GM23338 (cell line): ENCODE measurements around the gene PLCL1. TPM values are rescaled to one million over a fixed set of nuclear protein-coding genes. Genes with fewer than 3 reads are reported as not detected.

Source experiments
- ATAC-seq: fragments of 200-7000 bp; cut with Tn5 transposase; 3 replicates; pipeline ENCODE4 v1.9.1; 2020
- DNase-seq: peaks from one replicate; pipeline ENCODE4 v3.0.0-alpha.2; 2015; ENCODE audit warnings: low spot score
- H2AFZ ChIP-seq: fragments of 200-600 bp; sonication (generic); 2 replicates; pipeline ENCODE4 v1.8.0; 2016; ENCODE audit warnings: antibody characterized with exemption, mild to moderate bottlenecking, moderate library complexity
- H3F3A ChIP-seq: fragments of 200-600 bp; sonication (generic); replicated peaks from 2 replicates; pipeline ENCODE4 v1.8.0; 2017; ENCODE audit warnings: antibody characterized with exemption, mixed run types, low read depth
- H3K27ac ChIP-seq: fragments of 200-600 bp; sonication (generic); 2 replicates; pipeline ENCODE4 v1.6.1; 2016; ENCODE audit warnings: low read depth
- H3K27me3 ChIP-seq: fragments of 200-600 bp; sonication (generic); 2 replicates; pipeline ENCODE4 v1.8.0; 2016; ENCODE audit warnings: mild to moderate bottlenecking, mixed run types, moderate library complexity; ENCODE audit not compliant: insufficient read depth
- H3K36me3 ChIP-seq: fragments of 200-600 bp; sonication (generic); 2 replicates; pipeline ENCODE4 v1.8.0; 2016; ENCODE audit warnings: mild to moderate bottlenecking; ENCODE audit not compliant: insufficient read depth
- H3K4me1 ChIP-seq: fragments of 200-600 bp; sonication (generic); 2 replicates; pipeline ENCODE4 v1.8.0; 2016; ENCODE audit warnings: mild to moderate bottlenecking, moderate library complexity; ENCODE audit not compliant: insufficient read depth
- H3K4me2 ChIP-seq: fragments of 200-600 bp; sonication (generic); 2 replicates; pipeline ENCODE4 v1.7.1; 2017; ENCODE audit warnings: mixed run types
- H3K4me3 ChIP-seq: fragments of 200-600 bp; sonication (generic); 2 replicates; pipeline ENCODE4 v1.6.1; 2016; ENCODE audit warnings: mixed run types
- H3K79me2 ChIP-seq: fragments of 200-600 bp; sonication (generic); replicated peaks from 2 replicates; pipeline ENCODE4 v1.8.0; 2017; ENCODE audit warnings: mild to moderate bottlenecking; ENCODE audit not compliant: insufficient read depth
- H3K9me2 ChIP-seq: fragments of 200-600 bp; sonication (generic); 2 replicates; pipeline ENCODE4 v1.8.0; 2017; ENCODE audit not compliant: insufficient read depth
- H4K20me1 ChIP-seq: fragments of 200-600 bp; sonication (generic); replicated peaks from 2 replicates; pipeline ENCODE4 v1.8.0; 2017; ENCODE audit warnings: mild to moderate bottlenecking; ENCODE audit not compliant: insufficient read depth
- H3K27ac Mint-ChIP-seq: 2 replicates; pipeline ENCODE4 v1.8.0; 2020; ENCODE audit warnings: inconsistent platforms, mild to moderate bottlenecking, moderate library complexity, mixed read lengths
- H3K27me3 Mint-ChIP-seq: 3 replicates; pipeline ENCODE4 v1.8.0; 2022; ENCODE audit warnings: low read depth, mild to moderate bottlenecking, moderate library complexity, mixed read lengths, inconsistent platforms; ENCODE audit not compliant: insufficient read depth, poor library complexity
- H3K36me3 Mint-ChIP-seq: 3 replicates; pipeline ENCODE4 v1.8.0; 2021; ENCODE audit warnings: low read depth, mild to moderate bottlenecking, inconsistent platforms, moderate library complexity, mixed read lengths
- H3K4me1 Mint-ChIP-seq: 3 replicates; pipeline ENCODE4 v1.8.0; 2020; ENCODE audit warnings: mild to moderate bottlenecking, inconsistent platforms, mixed read lengths
- H3K4me3 Mint-ChIP-seq: 3 replicates; pipeline ENCODE4 v1.8.0; 2021; ENCODE audit warnings: moderate library complexity, mild to moderate bottlenecking, inconsistent platforms, mixed read lengths
- H3K9me3 Mint-ChIP-seq: 3 replicates; pipeline ENCODE4 v1.8.0; 2020; ENCODE audit warnings: moderate library complexity, mild to moderate bottlenecking, inconsistent platforms, mixed read lengths
- CREB1 ChIP-seq: fragments of 250-450 bp; sonication (Bioruptor Pico); IDR thresholded peaks from 2 replicates; pipeline ENCODE4 v1.5.0; 2020; ENCODE audit warnings: low read depth, mild to moderate bottlenecking, moderate library complexity
- EZH2 ChIP-seq: fragments of 200-600 bp; sonication (generic); IDR thresholded peaks from one replicate; pipeline ENCODE4 v1.8.0; 2017; ENCODE audit warnings: antibody characterized with exemption, mild to moderate bottlenecking, low read depth; ENCODE audit not compliant: unreplicated experiment
- EZH2phosphoT487 ChIP-seq: fragments of 200-600 bp; sonication (generic); IDR thresholded peaks from one replicate; pipeline ENCODE4 v1.8.1; 2018; ENCODE audit warnings: antibody characterized with exemption; ENCODE audit not compliant: unreplicated experiment
- JUNB ChIP-seq: IDR thresholded peaks from one replicate; pipeline ENCODE4 v1.6.1; 2016; ENCODE audit warnings: antibody characterized with exemption; ENCODE audit not compliant: unreplicated experiment
- POLR2AphosphoS5 ChIP-seq: IDR thresholded peaks from 2 replicates; pipeline ENCODE4 v1.6.1; 2016; ENCODE audit warnings: antibody characterized with exemption, low read depth
- STAT1 ChIP-seq: IDR thresholded peaks from one replicate; pipeline ENCODE4 v1.6.1; 2016; ENCODE audit warnings: antibody characterized with exemption; ENCODE audit not compliant: unreplicated experiment
- ZNF114 ChIP-seq: fragments of 250-450 bp; sonication (Bioruptor Pico); IDR thresholded peaks from 2 replicates; pipeline ENCODE4 v1.5.0; 2020; ENCODE audit warnings: mild to moderate bottlenecking, moderate library complexity
- polyA plus RNA-seq: library from polyadenylated mRNA; unstranded; fragments of >200 nt; fragmentation: Nextera tagmentation; extraction: Ambion mirVana; gene quantifications from 2 replicates; pipeline ENCODE4 v1.2.1, GENCODE V29; 2016
- total RNA-seq: library from RNA; depleted of rRNA; stranded (reverse); fragments of >200 nt; shearing (Covaris generic); gene quantifications from 2 replicates; pipeline ENCODE4 v1.2.3, GENCODE V29; 2014
- TF ChIP-seq, protein P1 (sequence below): IDR thresholded peaks from one replicate; pipeline ENCODE4 v1.6.1; 2018; ENCODE audit warnings: antibody characterized with exemption; ENCODE audit not compliant: unreplicated experiment

PLCL1 gene
- total and polyA plus RNA-seq, 2 experiments from 2014 or later = not detected

DNA sequence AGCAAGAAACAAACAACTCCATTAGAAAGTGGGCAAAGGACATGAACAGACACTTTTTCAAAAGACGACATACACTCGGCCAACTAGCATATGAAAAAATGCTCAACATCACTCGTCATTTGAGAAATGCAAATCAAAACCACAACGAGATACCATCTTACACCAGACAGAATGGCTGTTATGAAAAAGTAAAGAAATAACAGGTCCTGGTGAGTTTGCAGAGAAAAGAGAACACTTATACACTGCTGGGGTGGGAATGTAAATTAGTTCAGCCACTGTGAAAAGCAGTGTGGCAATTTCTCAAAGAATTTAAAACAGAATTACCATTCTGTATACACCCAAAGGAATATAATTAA, 130.5 kb downstream of the PLCL1 start:
- Histone ChIP-seq H3F3A (no peaks in the 10 kb centered on the region), H3K36me3 (no peaks in the 10 kb centered on the region), H2AFZ (no peak overlapping the region), H3K4me1 (no peaks in the 10 kb centered on the region), H3K4me2 (no peak overlapping the region), H3K9me2 (no peaks in the 10 kb centered on the region), H4K20me1 (no peaks in the 10 kb centered on the region), H3K79me2 (no peaks in the 10 kb centered on the region), H3K27ac (no peak overlapping the region), H3K4me3 (no peak overlapping the region), H3K27me3 (no peaks in the 10 kb centered on the region)
- ATAC-seq (no peak), DNase-seq (no peak)
- H3K36me3 Mint-ChIP-seq = no peaks in the 10 kb centered on the region
- H3K27me3 Mint-ChIP-seq = no peaks in the 10 kb centered on the region
- no peak overlapping the region for H3K4me3 Mint-ChIP-seq
- H3K27ac Mint-ChIP-seq = no peak overlapping the region
- no peak for TF ChIP-seq POLR2AphosphoS5
- no peaks in the 10 kb centered on the region for H3K4me1 Mint-ChIP-seq
- no peaks in the 10 kb centered on the region for H3K9me3 Mint-ChIP-seq

DNA sequence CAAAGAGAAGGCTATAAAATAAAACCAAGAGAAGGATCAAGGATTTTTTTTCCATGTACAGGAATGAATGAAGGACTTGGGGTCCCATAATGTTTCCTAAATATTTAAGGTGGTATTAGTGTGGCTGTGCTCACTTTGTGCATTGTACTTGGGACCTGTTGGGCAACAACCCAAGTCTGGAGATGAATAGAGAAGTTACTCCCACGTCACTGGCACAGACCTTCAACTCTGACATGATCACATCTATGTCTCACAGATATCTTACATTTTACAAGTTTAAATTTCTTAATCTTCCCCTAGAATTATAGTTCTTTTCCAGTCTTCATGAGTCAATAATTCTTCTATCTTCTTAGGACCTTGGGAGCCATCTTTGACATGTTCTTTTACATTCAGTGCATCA, 133.4 kb downstream of the PLCL1 start:
- no peaks in the 10 kb centered on the region for H3K4me1 ChIP-seq
- H4K20me1 ChIP-seq = no peaks in the 10 kb centered on the region
- no peaks in the 10 kb centered on the region for H3K27me3 ChIP-seq
- ATAC-seq (no peak), DNase-seq (no peak)
- no peaks in the 10 kb centered on the region for H3K9me2 ChIP-seq
- no peaks in the 10 kb centered on the region for H3K27me3 Mint-ChIP-seq
- no peak overlapping the region for H3K4me2 ChIP-seq
- H3K79me2 ChIP-seq = no peaks in the 10 kb centered on the region
- H2AFZ ChIP-seq = no peak overlapping the region
- H3F3A ChIP-seq = no peaks in the 10 kb centered on the region
- TF ChIP-seq POLR2AphosphoS5 = no peak
- no peak for TF ChIP-seq EZH2
- TF ChIP-seq EZH2phosphoT487 = no peak
- H3K27ac ChIP-seq = no peak overlapping the region
- H3K4me1 Mint-ChIP-seq = peaks cover 9% of the 10 kb centered on the region
- no peak overlapping the region for H3K27ac Mint-ChIP-seq
- no peaks in the 10 kb centered on the region for H3K36me3 ChIP-seq
- no peak overlapping the region for H3K4me3 ChIP-seq
- no peaks in the 10 kb centered on the region for H3K9me3 Mint-ChIP-seq
- no peaks in the 10 kb centered on the region for H3K36me3 Mint-ChIP-seq
- H3K4me3 Mint-ChIP-seq = no peak overlapping the region

DNA sequence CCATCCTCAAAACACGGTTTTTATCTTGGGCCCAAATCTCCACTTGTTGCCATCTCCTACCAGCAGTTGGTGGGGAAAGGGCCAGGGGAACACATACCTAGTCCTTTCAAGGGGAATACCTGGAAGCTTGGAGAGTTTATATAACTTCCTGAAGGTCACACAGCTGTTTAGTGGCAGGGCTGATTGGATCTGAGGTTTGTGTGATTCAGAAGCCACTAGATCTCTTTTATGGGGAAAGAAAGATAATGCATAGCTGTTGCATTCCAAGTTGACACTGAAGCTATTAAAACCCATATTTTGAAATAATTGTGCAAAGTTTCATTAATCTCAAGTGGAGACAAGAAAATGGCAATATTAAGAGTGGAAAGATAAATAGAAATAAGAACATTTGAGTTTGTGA, 134.2 kb downstream of the PLCL1 start:
- Histone ChIP-seq H3K4me2 (no peak overlapping the region), H4K20me1 (no peaks in the 10 kb centered on the region), H3K27me3 (no peaks in the 10 kb centered on the region), H3F3A (no peaks in the 10 kb centered on the region), H2AFZ (no peak overlapping the region), H3K4me1 (peaks cover under 1% of the 10 kb centered on the region; the same call in 1 of the 2 replicates), H3K9me2 (no peaks in the 10 kb centered on the region), H3K79me2 (no peaks in the 10 kb centered on the region), H3K4me3 (no peak overlapping the region), H3K36me3 (no peaks in the 10 kb centered on the region), H3K27ac (no peak overlapping the region)
- H3K36me3 Mint-ChIP-seq = no peaks in the 10 kb centered on the region
- no peak for DNase-seq
- no peaks in the 10 kb centered on the region for H3K27me3 Mint-ChIP-seq
- H3K4me3 Mint-ChIP-seq = no peak overlapping the region
- peaks cover 9% of the 10 kb centered on the region for H3K4me1 Mint-ChIP-seq
- no peaks in the 10 kb centered on the region for H3K9me3 Mint-ChIP-seq
- H3K27ac Mint-ChIP-seq = no peak overlapping the region
- ATAC-seq = no peak
- TF ChIP-seq ZNF114 (CRISPR knock-in tag) = no peak
- TF ChIP-seq, protein P1, sequence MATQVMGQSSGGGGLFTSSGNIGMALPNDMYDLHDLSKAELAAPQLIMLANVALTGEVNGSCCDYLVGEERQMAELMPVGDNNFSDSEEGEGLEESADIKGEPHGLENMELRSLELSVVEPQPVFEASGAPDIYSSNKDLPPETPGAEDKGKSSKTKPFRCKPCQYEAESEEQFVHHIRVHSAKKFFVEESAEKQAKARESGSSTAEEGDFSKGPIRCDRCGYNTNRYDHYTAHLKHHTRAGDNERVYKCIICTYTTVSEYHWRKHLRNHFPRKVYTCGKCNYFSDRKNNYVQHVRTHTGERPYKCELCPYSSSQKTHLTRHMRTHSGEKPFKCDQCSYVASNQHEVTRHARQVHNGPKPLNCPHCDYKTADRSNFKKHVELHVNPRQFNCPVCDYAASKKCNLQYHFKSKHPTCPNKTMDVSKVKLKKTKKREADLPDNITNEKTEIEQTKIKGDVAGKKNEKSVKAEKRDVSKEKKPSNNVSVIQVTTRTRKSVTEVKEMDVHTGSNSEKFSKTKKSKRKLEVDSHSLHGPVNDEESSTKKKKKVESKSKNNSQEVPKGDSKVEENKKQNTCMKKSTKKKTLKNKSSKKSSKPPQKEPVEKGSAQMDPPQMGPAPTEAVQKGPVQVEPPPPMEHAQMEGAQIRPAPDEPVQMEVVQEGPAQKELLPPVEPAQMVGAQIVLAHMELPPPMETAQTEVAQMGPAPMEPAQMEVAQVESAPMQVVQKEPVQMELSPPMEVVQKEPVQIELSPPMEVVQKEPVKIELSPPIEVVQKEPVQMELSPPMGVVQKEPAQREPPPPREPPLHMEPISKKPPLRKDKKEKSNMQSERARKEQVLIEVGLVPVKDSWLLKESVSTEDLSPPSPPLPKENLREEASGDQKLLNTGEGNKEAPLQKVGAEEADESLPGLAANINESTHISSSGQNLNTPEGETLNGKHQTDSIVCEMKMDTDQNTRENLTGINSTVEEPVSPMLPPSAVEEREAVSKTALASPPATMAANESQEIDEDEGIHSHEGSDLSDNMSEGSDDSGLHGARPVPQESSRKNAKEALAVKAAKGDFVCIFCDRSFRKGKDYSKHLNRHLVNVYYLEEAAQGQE = no peak
- TF ChIP-seq POLR2AphosphoS5 = no peak
- TF ChIP-seq JUNB = no peak
- no peak for TF ChIP-seq CREB1 (CRISPR knock-in tag)
- TF ChIP-seq STAT1 = no peak
